ENCODE measurements around the gene PADI1.

GRCh38 chr1:17161137-17161740 is 43.7 kb upstream of the PADI1 start:
- TF ChIP-seq CTCF (IDR thresholded peaks at IDR 0.05; ENCODE audit: low read depth, low read length): no peak
- TF ChIP-seq EZH2phosphoT487 (IDR thresholded peaks at IDR 0.05; ENCODE audit: low read depth): no peak
